Measurements from ENCODE around the gene ECM2.

ECM2 gene

GRCh38 chr9:92527832-92528521 is 7.8 kb downstream of the ECM2 start:
- no peak for DNase-seq (ENCODE audit: low read depth)

DNA sequence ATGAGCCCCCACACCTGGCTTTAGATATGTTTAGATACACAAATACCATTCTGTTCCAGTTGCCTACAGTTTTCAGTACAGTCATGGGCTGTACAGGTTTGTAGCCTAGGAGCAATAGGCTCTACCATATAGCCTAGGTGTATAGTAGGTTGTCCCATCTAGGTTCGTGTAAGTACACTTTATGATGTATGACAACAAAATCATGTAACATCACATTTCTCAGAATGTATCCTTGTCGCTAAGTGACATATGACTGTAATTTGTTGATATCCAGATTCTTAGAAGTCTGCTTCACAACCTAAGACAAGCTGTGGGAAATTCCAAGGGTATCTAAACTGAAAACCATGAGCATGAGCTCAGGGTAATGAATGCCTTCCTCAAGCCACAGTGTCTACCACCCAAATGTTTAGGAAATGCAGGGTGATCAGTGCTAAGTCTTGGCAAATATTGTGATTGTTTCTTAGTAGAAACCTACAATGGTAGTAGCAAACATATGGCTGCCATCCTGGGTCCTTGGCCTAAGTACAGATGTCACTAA is 8.4 kb downstream of the ECM2 start:
- no peak for DNase-seq (ENCODE audit: low read depth)

DNA sequence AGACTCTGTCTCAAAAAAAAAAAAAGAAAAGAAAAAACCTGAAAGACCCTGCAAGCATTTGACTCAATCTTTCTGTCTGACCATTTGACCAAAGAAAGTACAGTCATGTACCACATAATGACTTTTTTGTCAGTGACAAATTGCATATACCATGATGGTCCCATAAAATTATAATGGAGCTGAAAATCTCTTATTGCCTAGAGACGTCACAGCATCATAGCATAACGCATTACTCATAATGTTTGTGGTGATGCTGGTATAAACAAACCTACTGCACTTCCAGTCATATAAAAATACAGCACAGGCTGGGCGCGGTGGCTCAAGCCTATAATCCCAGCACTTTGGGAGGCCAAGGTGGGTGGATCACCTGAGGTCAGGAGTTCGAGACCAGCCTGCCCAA is 10.5 kb downstream of the ECM2 start:
- DNase-seq (ENCODE audit: low read depth): no peak

GRCh38 chr9:92524881-92525280 is 10.9 kb downstream of the ECM2 start:
- DNase-seq (ENCODE audit: low read depth): no peak

DNA sequence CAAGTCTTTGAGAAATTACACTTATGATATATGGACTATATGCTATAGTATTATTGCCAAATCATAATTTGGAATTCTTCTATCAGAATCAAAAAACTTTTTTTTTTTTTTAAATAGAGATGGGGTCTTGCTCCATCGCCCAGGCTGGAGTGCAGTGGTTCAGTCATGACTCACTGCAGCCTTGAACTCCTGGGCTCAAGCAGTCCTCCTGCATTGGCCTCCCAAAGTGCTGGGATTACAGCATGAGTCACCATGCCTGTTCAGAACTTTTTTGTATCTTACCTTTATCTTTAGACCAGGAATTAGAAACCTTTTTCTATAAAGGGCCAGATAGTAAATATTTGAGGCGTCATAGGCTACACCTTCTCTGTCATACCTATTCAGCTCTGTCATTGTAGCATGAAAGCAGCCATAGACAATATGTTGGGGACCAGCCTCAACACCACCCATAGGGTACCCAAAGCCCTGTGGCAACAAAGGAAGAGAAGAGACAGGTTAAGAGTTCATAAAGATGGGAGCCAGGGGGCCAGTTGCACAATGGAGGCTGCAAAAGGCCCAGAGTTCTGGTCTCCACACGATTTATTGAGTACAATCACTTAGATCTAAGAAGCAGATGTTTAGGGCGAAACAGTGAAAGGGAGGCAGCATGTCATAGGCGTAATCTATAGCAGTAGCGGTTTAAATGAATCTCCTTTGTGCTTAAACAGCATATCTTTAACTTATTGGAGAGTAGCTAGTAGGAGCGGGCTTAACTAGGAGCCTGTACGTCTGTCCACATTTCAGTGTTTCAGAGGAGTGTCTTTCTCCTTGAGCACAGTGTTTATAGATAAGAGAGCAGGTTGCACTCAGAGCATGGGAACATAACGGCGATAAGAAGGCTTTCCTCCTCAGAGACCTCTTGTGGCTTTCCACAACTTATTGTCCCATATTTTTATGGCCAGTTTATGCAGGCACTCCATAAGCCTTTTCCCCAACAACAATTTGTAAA is 12.5 kb downstream of the ECM2 start:
- no peak for DNase-seq (ENCODE audit: low read depth)

DNA sequence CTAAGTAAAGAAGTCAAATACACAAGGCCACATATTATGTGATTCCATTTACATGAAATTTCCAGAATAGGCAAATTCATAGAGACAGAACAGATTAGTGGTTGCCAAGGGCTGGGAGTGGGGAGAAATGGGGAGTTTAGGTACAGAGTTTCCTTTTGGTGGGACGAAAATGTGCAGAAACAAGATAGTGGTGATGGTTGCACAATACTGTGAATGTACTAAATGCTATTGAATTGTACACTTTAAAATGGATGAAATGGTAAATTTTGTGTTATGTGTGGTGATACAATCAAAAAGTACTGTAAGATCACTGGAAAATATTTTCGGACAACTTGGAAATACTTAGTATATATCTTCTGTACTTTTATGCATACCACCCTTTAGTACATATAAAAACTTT is 15.0 kb downstream of the ECM2 start:
- no peak for DNase-seq (ENCODE audit: low read depth)

GRCh38 chr9:92518199-92518598 is 17.6 kb downstream of the ECM2 start:
- DNase-seq (ENCODE audit: low read depth): no peak

GRCh38 chr9:92517046-92517445 is 18.7 kb downstream of the ECM2 start:
- DNase-seq (ENCODE audit: low read depth): no peak

DNA sequence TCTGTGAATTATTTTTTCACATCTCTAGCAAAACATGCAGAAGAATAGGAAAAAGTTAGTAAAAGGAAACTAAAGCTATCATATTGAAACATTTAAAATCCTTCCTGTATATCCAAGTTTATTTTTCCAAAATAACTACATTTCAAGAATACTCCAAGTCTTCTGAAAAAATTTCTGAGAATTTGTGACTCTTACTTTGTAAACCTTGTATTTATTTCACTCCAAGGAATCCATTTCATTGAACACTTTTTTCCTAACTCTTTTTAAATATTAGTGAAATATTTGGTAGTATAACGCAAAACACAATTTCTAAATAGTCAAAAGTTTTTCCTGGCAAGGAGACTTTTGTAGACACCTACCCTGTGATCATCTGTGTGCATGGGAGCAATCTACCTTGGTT is 19.3 kb downstream of the ECM2 start:
- no peak for DNase-seq (ENCODE audit: low read depth)

- no peak for DNase-seq (ENCODE audit: low read depth)
These were observed 21.2 kb downstream of the ECM2 start for GRCh38 chr9:92514635-92515034.

- DNase-seq (ENCODE audit: low read depth): no peak
These were observed 22.4 kb downstream of the ECM2 start for GRCh38 chr9:92513349-92513748.

DNA sequence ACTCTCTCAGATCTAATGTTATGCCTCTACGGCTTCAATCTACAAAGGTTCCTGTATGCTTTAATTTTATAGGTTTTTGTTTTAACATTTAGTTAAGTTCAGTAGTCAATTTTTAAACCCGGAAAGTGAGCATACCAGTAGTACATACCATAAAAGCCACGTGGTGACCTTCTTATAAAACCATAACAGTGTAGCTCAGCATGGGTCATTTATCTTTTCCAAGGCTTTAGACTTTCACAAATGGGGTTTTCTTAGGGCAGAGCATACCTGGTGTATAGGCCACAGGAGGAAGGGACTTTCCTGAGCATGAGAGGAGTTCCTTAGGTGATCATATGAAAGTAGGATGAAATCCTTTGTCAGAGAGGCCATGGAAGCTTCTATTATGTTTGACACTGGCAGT is 23.2 kb downstream of the ECM2 start:
- DNase-seq (ENCODE audit: low read depth): no peak

DNA sequence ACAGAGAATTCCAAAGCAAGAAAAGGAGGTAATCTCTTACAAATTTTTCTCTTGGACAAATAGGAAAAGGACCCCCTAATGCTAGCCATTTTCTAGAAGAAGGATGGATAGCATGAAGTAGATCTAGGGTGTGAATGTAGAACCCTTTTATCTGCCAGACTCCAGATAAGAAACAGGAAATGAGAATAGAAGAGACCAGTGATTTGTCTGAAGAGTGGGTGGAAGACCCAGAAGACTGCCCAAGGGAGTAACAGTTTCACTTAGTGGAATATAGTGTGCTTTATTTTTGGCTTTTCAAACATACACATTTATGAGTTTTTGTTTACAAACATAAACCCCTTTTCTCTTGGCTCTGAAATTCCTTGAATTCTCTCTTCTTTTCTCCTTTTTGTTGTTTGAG is 25.0 kb downstream of the ECM2 start:
- no peak for DNase-seq (ENCODE audit: low read depth)

GRCh38 chr9:92509050-92509449 is 26.7 kb downstream of the ECM2 start:
- DNase-seq (ENCODE audit: low read depth): no peak

DNA sequence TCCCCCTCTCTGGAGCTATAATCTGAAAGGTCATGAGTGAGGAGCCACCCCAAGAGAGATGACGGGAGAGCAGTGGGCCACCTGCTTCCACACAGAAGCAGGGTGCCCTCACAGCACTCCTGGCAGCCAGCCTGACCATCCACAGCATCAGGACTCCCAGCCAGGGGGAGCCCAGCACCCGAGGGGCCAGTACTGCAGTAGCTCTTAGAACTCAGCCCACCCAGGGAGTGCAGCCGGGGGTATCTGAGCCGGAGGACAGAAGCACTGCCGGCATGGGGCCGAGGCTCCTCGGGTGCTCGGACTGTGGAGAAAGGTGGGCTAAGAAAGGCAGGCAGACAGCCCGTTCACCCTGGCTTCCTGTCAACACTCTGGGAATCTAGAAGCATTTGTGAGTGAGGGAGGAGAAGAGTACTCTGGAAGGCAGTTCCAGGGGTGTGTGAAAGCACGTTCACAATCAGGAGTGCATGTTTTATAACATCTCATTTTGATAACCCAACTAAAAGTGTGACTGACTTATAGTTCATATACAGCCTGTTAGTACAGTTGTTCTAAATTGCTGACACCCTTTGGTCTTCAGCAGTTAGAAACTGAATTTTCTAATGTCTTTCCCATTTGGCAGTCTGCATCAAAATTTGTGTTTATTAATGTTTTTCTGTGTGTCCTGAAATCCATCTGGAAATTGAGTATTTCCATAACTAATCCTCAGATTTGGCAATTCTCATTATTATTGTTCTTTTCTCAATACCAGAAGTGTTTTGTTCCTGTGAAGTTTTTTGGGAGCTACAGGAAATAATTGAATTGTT is 27.6 kb downstream of the ECM2 start:
- no peak for DNase-seq (ENCODE audit: low read depth)

DNA sequence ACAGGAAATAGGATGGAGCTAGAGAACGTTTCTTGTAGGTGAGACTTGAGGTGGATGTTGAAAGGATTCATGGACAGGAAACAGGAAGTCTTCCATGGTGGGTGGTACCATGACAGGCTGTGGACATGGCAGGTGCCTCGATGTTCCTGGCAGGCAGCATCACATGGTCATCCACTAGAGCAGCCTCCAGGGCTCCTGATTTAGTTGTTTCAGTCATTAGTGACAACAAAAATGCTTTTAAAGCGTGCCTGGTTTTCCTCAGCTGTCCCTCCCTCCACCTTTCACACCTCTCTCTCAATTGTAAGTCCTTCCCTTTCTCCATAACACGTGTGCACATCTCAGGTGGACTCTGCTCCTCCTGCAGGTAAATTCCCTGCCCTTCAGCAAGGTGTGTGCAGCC is 28.3 kb downstream of the ECM2 start:
- no peak for DNase-seq (ENCODE audit: low read depth)

DNA sequence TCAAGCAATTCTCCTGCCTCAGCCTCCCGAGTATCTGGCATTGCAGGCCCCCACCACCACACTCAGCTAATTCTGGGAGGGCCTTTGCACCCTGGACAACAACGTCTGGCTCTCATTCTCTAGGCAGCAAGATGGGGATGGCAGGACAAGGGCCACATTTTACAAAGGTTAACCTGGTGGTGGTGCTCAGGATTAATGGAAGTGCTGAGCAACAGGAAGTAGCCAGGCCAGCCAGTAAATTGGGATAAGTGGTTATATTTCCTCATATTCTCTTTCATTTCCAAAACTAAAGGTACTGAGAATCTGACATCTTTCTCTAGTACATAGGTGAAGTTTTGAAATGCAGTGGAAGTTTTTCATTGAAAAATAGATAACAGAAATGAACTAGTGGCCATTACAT is 28.8 kb downstream of the ECM2 start:
- no peak for DNase-seq (ENCODE audit: low read depth)

DNA sequence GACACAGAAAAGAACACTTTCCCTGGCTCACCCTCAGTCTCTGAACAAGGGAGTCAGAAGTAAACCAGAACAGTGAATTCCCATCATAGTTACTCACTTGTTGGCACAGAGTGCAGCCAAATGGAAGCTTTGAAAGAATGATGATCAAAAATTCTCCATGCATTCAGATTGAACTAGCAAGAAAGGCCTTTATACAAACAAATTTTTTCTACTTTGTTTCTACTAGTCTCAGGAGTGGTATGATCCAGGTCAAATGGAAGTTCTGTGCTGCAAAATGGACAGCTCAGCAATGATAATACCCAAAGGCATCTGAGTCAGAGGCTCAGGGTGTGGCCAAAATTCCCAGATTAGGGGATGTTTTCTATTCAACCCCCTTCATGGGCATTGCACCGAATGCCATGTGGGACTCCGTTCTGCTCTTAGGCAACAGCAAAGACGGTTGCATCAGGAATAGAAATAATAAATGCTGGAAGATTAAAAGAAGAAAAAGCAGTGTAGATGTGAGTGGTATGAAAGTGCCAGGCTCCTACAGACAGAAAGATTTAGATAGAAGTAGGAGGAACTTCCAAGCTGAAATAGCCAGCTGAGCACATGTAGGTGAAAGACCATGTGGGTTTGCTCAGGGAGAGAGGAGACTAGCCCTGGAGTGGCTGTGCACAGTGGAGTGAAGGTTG is 29.5 kb downstream of the ECM2 start:
- DNase-seq (ENCODE audit: low read depth): peak; percentile 93

DNA sequence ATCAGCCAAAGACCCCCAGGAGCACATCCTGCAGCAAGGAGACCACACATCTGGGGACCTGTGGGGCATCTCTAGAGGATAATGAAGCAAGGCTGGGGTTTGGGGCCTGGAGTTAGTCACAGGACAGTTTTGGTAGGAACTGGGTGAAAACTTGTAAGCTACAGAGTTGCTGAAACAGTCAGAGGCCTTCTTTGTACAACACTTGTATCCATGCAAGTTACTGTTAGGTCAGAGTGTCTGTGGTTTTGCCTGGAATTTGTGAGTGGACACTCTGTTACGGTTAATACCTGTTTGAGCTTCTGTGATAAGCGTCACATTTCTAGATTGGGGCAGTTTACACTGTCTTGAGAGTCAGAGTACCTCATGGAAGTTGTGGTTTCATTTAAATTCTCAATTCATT is 30.9 kb downstream of the ECM2 start:
- DNase-seq (ENCODE audit: low read depth): no peak

- no peak for DNase-seq (ENCODE audit: low read depth)
These were observed 32.6 kb downstream of the ECM2 start for GRCh38 chr9:92503156-92503555.

GRCh38 chr9:92501671-92502393 is 34.0 kb downstream of the ECM2 start:
- DNase-seq (ENCODE audit: low read depth): no peak
